GM23248 (cell line): ENCODE results near the gene RAMP3. TPM values are rescaled to one million over a fixed set of nuclear protein-coding genes. Genes with fewer than 3 reads are reported as not detected.
"Not testable (repeated sequence)": the region's sequence is repeated elsewhere in the genome, so short reads cannot be mapped to it uniquely, and the experiment has no call there.

Source experiments
- DNase-seq: peaks from one replicate; pipeline ENCODE4 v3.0.0-alpha.2; 2015
- H2AFZ ChIP-seq: fragments of 200-600 bp; sonication (generic); 2 replicates; pipeline ENCODE4 v1.6.1; 2016; ENCODE audit warnings: antibody characterized with exemption
- H3F3A ChIP-seq: fragments of 200-600 bp; sonication (generic); 2 replicates; pipeline ENCODE4 v1.6.1; 2016; ENCODE audit warnings: mild to moderate bottlenecking, antibody characterized with exemption, mixed run types; ENCODE audit not compliant: insufficient read depth
- H3K27ac ChIP-seq: fragments of 200-600 bp; sonication (generic); 2 replicates; pipeline ENCODE4 v1.5.1; 2016; ENCODE audit warnings: mild to moderate bottlenecking
- H3K27me3 ChIP-seq: fragments of 200-600 bp; sonication (generic); replicated peaks from 2 replicates; pipeline ENCODE4 v1.6.1; 2016; ENCODE audit warnings: mild to moderate bottlenecking; ENCODE audit not compliant: insufficient read depth
- H3K36me3 ChIP-seq: fragments of 200-600 bp; sonication (generic); 2 replicates; pipeline ENCODE4 v1.6.1; 2016; ENCODE audit warnings: low read depth, mild to moderate bottlenecking
- H3K4me1 ChIP-seq: fragments of 200-600 bp; sonication (generic); 2 replicates; pipeline ENCODE4 v1.6.1; 2016; ENCODE audit warnings: mild to moderate bottlenecking; ENCODE audit not compliant: insufficient read depth
- H3K4me2 ChIP-seq: fragments of 200-600 bp; sonication (generic); one replicate; pipeline ENCODE4 v1.6.1; 2016; ENCODE audit warnings: mild to moderate bottlenecking; ENCODE audit not compliant: unreplicated experiment
- H3K4me3 ChIP-seq: fragments of 200-600 bp; sonication (generic); 2 replicates; pipeline ENCODE4 v1.5.1; 2016; ENCODE audit warnings: mild to moderate bottlenecking
- H3K79me2 ChIP-seq: fragments of 200-600 bp; sonication (generic); 2 replicates; pipeline ENCODE4 v1.6.1; 2016; ENCODE audit warnings: mild to moderate bottlenecking; ENCODE audit not compliant: insufficient read depth
- H3K9ac ChIP-seq: fragments of 200-600 bp; sonication (generic); 2 replicates; pipeline ENCODE4 v1.6.1; 2016; ENCODE audit warnings: mild to moderate bottlenecking
- H3K9me2 ChIP-seq: fragments of 200-600 bp; sonication (generic); 2 replicates; pipeline ENCODE4 v1.6.1; 2016; ENCODE audit warnings: mixed run types, mild to moderate bottlenecking, moderate library complexity; ENCODE audit not compliant: insufficient read depth
- H3K9me3 ChIP-seq: fragments of 200-600 bp; sonication (generic); one replicate; pipeline ENCODE4 v1.6.1; 2017; ENCODE audit warnings: low read depth
- H4K20me1 ChIP-seq: fragments of 200-600 bp; sonication (generic); 2 replicates; pipeline ENCODE4 v1.6.0; 2016; ENCODE audit not compliant: insufficient read depth
- EZH2 ChIP-seq: fragments of 200-600 bp; sonication (generic); IDR thresholded peaks from 2 replicates; pipeline ENCODE4 v1.6.1; 2018; ENCODE audit warnings: antibody characterized with exemption, mild to moderate bottlenecking; ENCODE audit not compliant: insufficient read depth, poor library complexity, severe bottlenecking
- EZH2phosphoT487 ChIP-seq: fragments of 200-600 bp; sonication (generic); IDR thresholded peaks from 2 replicates; pipeline ENCODE4 v1.6.1; 2018; ENCODE audit warnings: antibody characterized with exemption, moderate library complexity, mild to moderate bottlenecking, low read depth; ENCODE audit not compliant: insufficient read depth
- WGBS, 2 experiments: methylation state at CpG; one replicate each; pipeline ENCODE4 v1.1.6; 2015 to 2017; ENCODE audit warnings: low lambda C conversion rate in 2 of 2, low coverage in 1 of 2; ENCODE audit errors: missing lambda C conversion rate in 2 of 2; 5-methylcytosine and 5-hydroxymethylcytosine counted together
- in situ Hi-C: fragments of 300-500 bp; cut with MboI; formaldehyde crosslinking; loops from 2 replicates; pipeline ENCODE4 v1.15.0; 2020
- polyA plus RNA-seq: library from polyadenylated mRNA; unstranded; fragments of >200 nt; fragmentation: Nextera tagmentation; extraction: Ambion mirVana; gene quantifications from 2 replicates; pipeline ENCODE4 v1.2.1, GENCODE V29; 2016
- total RNA-seq: library from RNA; depleted of rRNA; stranded (reverse); fragments of >200 nt; shearing (Covaris generic); gene quantifications from 2 replicates; pipeline ENCODE4 v1.2.3, GENCODE V29; 2014

RAMP3 gene
- total and polyA plus RNA-seq, 2 experiments from 2014 or later, result not detected

DNA sequence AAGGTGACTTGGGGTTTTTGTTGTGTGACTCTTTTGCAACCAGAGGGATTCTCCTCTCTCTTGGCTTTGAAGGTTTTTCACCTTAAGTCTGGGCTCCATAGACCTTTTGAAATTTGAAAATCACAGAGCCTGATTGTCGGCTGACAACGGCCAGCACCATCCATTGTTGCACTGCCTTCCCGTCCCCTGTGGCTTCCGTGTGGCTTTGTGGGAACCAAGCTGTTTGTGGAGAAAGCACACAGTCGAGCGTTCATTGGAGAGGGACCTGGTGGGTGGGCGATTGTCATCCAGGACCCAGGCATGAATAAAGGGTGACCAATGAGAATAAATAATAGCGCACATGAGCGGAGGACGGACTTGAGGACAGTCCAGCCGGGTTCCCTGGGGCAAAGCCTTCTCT is 7.4 kb upstream of the RAMP3 start:
- H3K9me3 ChIP-seq, result no peaks in the 10 kb centered on the region

DNA sequence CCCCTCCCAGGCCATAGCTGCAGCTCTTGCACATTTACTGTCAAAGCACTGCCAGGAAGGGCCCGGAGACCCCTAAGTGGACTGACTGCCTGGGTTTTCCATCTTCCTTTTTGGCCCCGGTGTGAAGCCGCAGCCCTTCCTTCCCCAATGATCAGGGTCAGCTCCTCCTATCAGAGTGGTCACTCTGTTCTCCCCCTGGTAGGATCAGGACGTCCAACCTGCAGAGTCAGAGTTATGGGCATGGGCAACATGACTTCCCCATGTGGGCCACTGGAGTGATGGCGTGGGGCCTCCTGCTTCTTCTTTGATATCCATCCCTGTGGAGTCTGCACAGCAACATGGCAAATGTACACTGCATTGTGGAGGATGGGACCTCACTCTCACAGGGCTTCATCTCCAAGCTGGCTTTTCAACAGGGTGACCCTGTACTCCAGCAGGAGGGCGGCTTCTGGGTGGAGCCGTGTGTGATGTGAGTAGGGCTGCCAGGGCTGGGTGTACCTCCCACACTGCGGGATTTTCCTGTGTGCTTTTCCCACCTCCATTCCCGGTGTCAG is 6.4 kb upstream of the RAMP3 start:
- Histone ChIP-seq H3K9me2 (no peaks in the 10 kb centered on the region), H3K27ac (no peak overlapping the region), H3K79me2 (no peaks in the 10 kb centered on the region), H3K27me3 (peaks cover 23% of the 10 kb centered on the region; the same call in 1 of the 2 replicates), H3K4me2 (no peak overlapping the region), H3K9ac (no peak overlapping the region), H3K4me3 (no peak overlapping the region), H3F3A (no peaks in the 10 kb centered on the region), H3K4me1 (no peaks in the 10 kb centered on the region), H2AFZ (no peak overlapping the region), H3K9me3 (no peaks in the 10 kb centered on the region), H4K20me1 (no peaks in the 10 kb centered on the region), H3K36me3 (no peaks in the 10 kb centered on the region)
- in situ Hi-C loops, result loop anchor here (10.0 to 25.0 kb wide), 2 partner anchors 104 to 711 kb away; partner anchors contain the start of gene CCDC201
- WGBS, 2 experiments, result 44 to 48% methylated on average over 9 of the region's 9 CpGs
- no peak for TF ChIP-seq EZH2phosphoT487
- no peak for TF ChIP-seq EZH2
- no peak for DNase-seq

More for the DNA sequence above, 7.4 kb upstream of the RAMP3 start:
- Histone ChIP-seq H3K27ac (no peak overlapping the region), H3K27me3 (peaks cover 23% of the 10 kb centered on the region; the same call in 1 of the 2 replicates), H3K9ac (no peak overlapping the region), H3K79me2 (no peaks in the 10 kb centered on the region), H3F3A (no peaks in the 10 kb centered on the region), H2AFZ (no peak overlapping the region), H3K4me2 (no peak overlapping the region), H3K9me2 (no peaks in the 10 kb centered on the region), H3K4me1 (no peaks in the 10 kb centered on the region), H4K20me1 (no peaks in the 10 kb centered on the region), H3K36me3 (no peaks in the 10 kb centered on the region), H3K4me3 (no peak overlapping the region)
- 67 to 74% methylated on average over 11 of the region's 11 CpGs for WGBS, 2 experiments
- DNase-seq, result no peak
- TF ChIP-seq EZH2 (no peak), EZH2phosphoT487 (no peak)
- in situ Hi-C loops, result loop anchor here (10.0 to 25.0 kb wide), 2 partner anchors 105 to 712 kb away; partner anchors contain the start of gene CCDC201

DNA sequence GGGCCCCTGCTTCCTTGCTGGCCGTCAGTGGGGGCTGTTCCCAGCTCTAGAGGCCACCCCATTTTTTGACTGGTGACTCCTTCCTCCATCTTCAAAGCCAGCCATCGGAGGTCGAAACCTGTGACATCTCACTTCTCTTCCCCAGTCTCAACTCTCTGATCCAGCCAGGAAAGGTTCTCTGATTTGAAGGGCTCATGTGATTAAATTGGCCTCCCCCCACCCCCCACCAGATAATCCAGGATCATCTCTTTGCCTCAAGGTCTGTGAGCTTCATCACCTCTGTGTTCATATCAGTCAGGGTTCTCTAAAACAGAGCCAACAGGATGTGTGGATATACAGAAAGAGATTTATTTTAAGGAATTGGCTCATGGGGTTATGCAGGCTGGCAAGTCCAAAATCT is 5.6 kb upstream of the RAMP3 start:
- no peaks in the 10 kb centered on the region for H3K36me3 ChIP-seq
- in situ Hi-C loops, result loop anchor here (10.0 to 25.0 kb wide), 2 partner anchors 103 to 710 kb away; partner anchors contain the start of gene CCDC201
- no peak overlapping the region for H3K4me3 ChIP-seq
- no peaks in the 10 kb centered on the region for H3K79me2 ChIP-seq
- H3K9me3 ChIP-seq, result no peaks in the 10 kb centered on the region
- TF ChIP-seq EZH2 (no peak), EZH2phosphoT487 (no peak)
- H3F3A ChIP-seq, result no peaks in the 10 kb centered on the region
- no peak overlapping the region for H3K9ac ChIP-seq
- H3K9me2 ChIP-seq, result no peaks in the 10 kb centered on the region
- H3K27ac ChIP-seq, result no peak overlapping the region
- peaks cover 26% of the 10 kb centered on the region; the same call in 1 of the 2 replicates for H3K27me3 ChIP-seq
- 38 to 40% methylated on average over 3 of the region's 3 CpGs for WGBS, 2 experiments
- no peak for DNase-seq
- no peak overlapping the region for H3K4me2 ChIP-seq
- H2AFZ ChIP-seq, result no peak overlapping the region
- H3K4me1 ChIP-seq, result no peaks in the 10 kb centered on the region
- H4K20me1 ChIP-seq, result no peaks in the 10 kb centered on the region

DNA sequence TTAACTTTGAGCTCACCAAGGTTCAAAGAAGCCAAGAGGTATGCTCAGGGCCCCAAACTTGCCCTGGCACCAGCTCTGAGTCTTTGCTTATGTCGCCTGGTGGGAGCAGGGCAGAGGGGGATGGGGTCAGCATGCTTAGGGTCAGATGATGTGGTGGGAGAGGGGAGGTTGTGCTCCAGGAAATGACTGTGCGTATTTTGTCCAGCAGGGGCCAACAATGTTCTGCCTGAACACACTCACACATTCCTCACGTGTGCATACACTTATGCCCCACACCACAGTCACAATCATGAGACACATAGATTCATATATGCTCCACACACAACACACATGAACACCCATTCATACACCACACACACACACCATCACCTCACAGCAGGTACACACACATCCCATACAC is 4.4 kb upstream of the RAMP3 start:
- in situ Hi-C loops, result loop anchor here (10.0 to 25.0 kb wide), 2 partner anchors 102 to 709 kb away; partner anchors contain the start of gene CCDC201
- no peak for DNase-seq
- no peak overlapping the region for H3K27ac ChIP-seq
- WGBS, 2 experiments, result 43 to 50% methylated on average over 3 of the region's 3 CpGs
- no peaks in the 10 kb centered on the region for H3F3A ChIP-seq
- no peaks in the 10 kb centered on the region for H3K4me1 ChIP-seq
- H2AFZ ChIP-seq, result no peak overlapping the region
- no peak overlapping the region for H3K4me2 ChIP-seq
- H3K36me3 ChIP-seq, result no peaks in the 10 kb centered on the region
- no peaks in the 10 kb centered on the region for H4K20me1 ChIP-seq
- H3K9me3 ChIP-seq, result no peaks in the 10 kb centered on the region
- H3K4me3 ChIP-seq, result no peak overlapping the region
- no peaks in the 10 kb centered on the region for H3K9me2 ChIP-seq
- TF ChIP-seq EZH2phosphoT487 (no peak), EZH2 (no peak)
- no peaks in the 10 kb centered on the region for H3K79me2 ChIP-seq
- peaks cover 30% of the 10 kb centered on the region; the same call in 1 of the 2 replicates for H3K27me3 ChIP-seq
- no peak overlapping the region for H3K9ac ChIP-seq

DNA sequence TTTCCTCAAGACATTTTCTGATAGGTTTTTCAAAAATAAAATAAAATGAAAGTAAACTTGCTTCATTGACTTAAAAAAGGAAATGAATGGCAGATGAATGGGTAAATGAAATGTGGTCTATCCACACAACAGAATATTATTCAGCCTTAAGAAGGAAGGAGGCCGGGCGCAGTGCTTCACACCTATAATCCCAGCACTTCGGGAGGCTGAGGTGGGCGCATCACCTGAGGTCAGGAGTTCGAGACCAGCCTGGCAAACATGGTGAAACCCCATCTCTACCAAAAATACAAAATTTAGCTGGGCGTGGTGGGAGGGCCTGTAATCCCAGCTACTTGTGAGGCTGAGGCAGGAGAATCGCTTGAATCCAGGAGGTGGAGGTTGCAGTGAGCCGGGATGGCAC is 3.7 kb upstream of the RAMP3 start:
- H3K4me3 ChIP-seq, H3K9me2 ChIP-seq, H3K4me1 ChIP-seq, H3K4me2 ChIP-seq, H3K9ac ChIP-seq, H3K27ac ChIP-seq, H3K9me3 ChIP-seq, H3K36me3 ChIP-seq, H3K79me2 ChIP-seq, H4K20me1 ChIP-seq, H3F3A ChIP-seq, DNase-seq, H2AFZ ChIP-seq: not testable (repeated sequence)
- WGBS, 2 experiments, result 64% methylated on average over 8 of the region's 8 CpGs
- in situ Hi-C loops, result loop anchor here (10.0 to 25.0 kb wide), 2 partner anchors 101 to 708 kb away; partner anchors contain the start of gene CCDC201
- peaks cover 27% of the 10 kb centered on the region; the same call in 1 of the 2 replicates for H3K27me3 ChIP-seq
